ENCODE measurements around the gene MYO1D.

The MYO1D gene

GRCh38 chr17:32819035-32819434 is 57.9 kb downstream of the MYO1D start:
- no peak for DNase-seq (ENCODE audit: low read depth, low spot score)

GRCh38 chr17:32815460-32815859 is 61.5 kb downstream of the MYO1D start:
- DNase-seq (ENCODE audit: low read depth, low spot score), result no peak

GRCh38 chr17:32814836-32815235 is 62.1 kb downstream of the MYO1D start:
- DNase-seq (ENCODE audit: low read depth, low spot score), result no peak

- DNase-seq (ENCODE audit: low read depth, low spot score), result no peak
These were observed 63.9 kb downstream of the MYO1D start for GRCh38 chr17:32813021-32813420.

- DNase-seq (ENCODE audit: low read depth, low spot score), result no peak
These were observed 66.2 kb downstream of the MYO1D start for GRCh38 chr17:32810690-32811089.

- DNase-seq (ENCODE audit: low read depth, low spot score), result no peak
These were observed 69.3 kb downstream of the MYO1D start for GRCh38 chr17:32807577-32807976.

- no peak for DNase-seq (ENCODE audit: low read depth, low spot score)
These were observed 70.3 kb downstream of the MYO1D start for GRCh38 chr17:32806646-32807045.

- DNase-seq (ENCODE audit: low read depth, low spot score), result no peak
These were observed 71.6 kb downstream of the MYO1D start for GRCh38 chr17:32805029-32805976.

- no peak for DNase-seq (ENCODE audit: low read depth, low spot score)
These were observed 73.4 kb downstream of the MYO1D start for GRCh38 chr17:32803544-32803943.

GRCh38 chr17:32802306-32802705 is 74.6 kb downstream of the MYO1D start:
- DNase-seq (ENCODE audit: low read depth, low spot score), result no peak

- no peak for DNase-seq (ENCODE audit: low read depth, low spot score)
These were observed 75.3 kb downstream of the MYO1D start for GRCh38 chr17:32801641-32802040.

- no peak for DNase-seq (ENCODE audit: low read depth, low spot score)
These were observed 75.7 kb downstream of the MYO1D start for GRCh38 chr17:32801193-32801592.

- DNase-seq (ENCODE audit: low read depth, low spot score), result no peak
These were observed 78.0 kb downstream of the MYO1D start for GRCh38 chr17:32798938-32799337.

- DNase-seq (ENCODE audit: low read depth, low spot score), result no peak
These were observed 81.5 kb downstream of the MYO1D start for GRCh38 chr17:32795339-32795979.

GRCh38 chr17:32794533-32795246 is 82.2 kb downstream of the MYO1D start:
- DNase-seq (ENCODE audit: low read depth, low spot score), result no peak

GRCh38 chr17:32793841-32794240 is 83.1 kb downstream of the MYO1D start:
- no peak for DNase-seq (ENCODE audit: low read depth, low spot score)

GRCh38 chr17:32792207-32792606 is 84.7 kb downstream of the MYO1D start:
- DNase-seq (ENCODE audit: low read depth, low spot score), result no peak

- no peak for DNase-seq (ENCODE audit: low read depth, low spot score)
These were observed 90.8 kb downstream of the MYO1D start for GRCh38 chr17:32786169-32786568.

GRCh38 chr17:32784113-32784512 is 92.8 kb downstream of the MYO1D start:
- DNase-seq (ENCODE audit: low read depth, low spot score), result no peak

- DNase-seq (ENCODE audit: low read depth, low spot score), result peak; percentile 9
These were observed 93.3 kb downstream of the MYO1D start for GRCh38 chr17:32783602-32784001.

GRCh38 chr17:32780721-32781120 is 96.2 kb downstream of the MYO1D start:
- DNase-seq (ENCODE audit: low read depth, low spot score), result no peak

GRCh38 chr17:32777922-32778321 is 99.0 kb downstream of the MYO1D start:
- no peak for DNase-seq (ENCODE audit: low read depth, low spot score)
